Cerebellar nuclear complex (tissue), 1 donor: Measurements from ENCODE around the gene GDAP1L1.
"Not testable (repeated sequence)": the region's sequence is repeated elsewhere in the genome, so short reads cannot be mapped to it uniquely, and the experiment has no call there.

ENCODE experiments used
- DNase-seq, 2 experiments: peaks; one replicate each; lab custom pipeline; 2025; lab: John Stamatoyannopoulos, UW

The GDAP1L1 gene

GRCh38 chr20:44302736-44303135 is 55.6 kb downstream of the GDAP1L1 start:
- DNase-seq = no peak

- no peak for DNase-seq
Observed at GRCh38 chr20:44304383-44304782, 57.3 kb downstream of the GDAP1L1 start.

GRCh38 chr20:44306927-44307326 is 59.8 kb downstream of the GDAP1L1 start:
- DNase-seq = no peak

- no peak for DNase-seq
Observed at GRCh38 chr20:44309763-44310663, 62.9 kb downstream of the GDAP1L1 start.

GRCh38 chr20:44310664-44311639 is 63.8 kb downstream of the GDAP1L1 start, which contains the start of gene FITM2:
TSS of gene FITM2 (minus strand) at chr20:44311202. CDS start at chr20:44311148, 54 bp downstream.
- DNase-seq = peak; percentile 55 to 76

- DNase-seq = no peak
Observed at GRCh38 chr20:44314870-44315269, 67.8 kb downstream of the GDAP1L1 start.

- DNase-seq = no peak
Observed at GRCh38 chr20:44319839-44320422, 72.8 kb downstream of the GDAP1L1 start.

- no peak for DNase-seq
Observed at GRCh38 chr20:44324343-44324742, 77.2 kb downstream of the GDAP1L1 start.

GRCh38 chr20:44326391-44327159 is 79.5 kb downstream of the GDAP1L1 start:
- DNase-seq = no peak

- not testable (repeated sequence) for DNase-seq
Observed at GRCh38 chr20:44327748-44328147, 80.6 kb downstream of the GDAP1L1 start.

GRCh38 chr20:44328428-44328827 is 81.3 kb downstream of the GDAP1L1 start:
- DNase-seq = no peak
